DOHH2 (cell line): ENCODE data around the gene RAB3C.

Experiments
- H3F3A ChIP-seq: fragments of 200-600 bp; sonication (generic), shearing (Covaris generic); 2 replicates; pipeline ENCODE4 v1.6.0; 2016; ENCODE audit warnings: antibody characterized with exemption, mild to moderate bottlenecking; ENCODE audit not compliant: control insufficient read depth, insufficient read depth
- H3K27ac ChIP-seq: fragments of 200-600 bp; sonication (generic); 2 replicates; pipeline ENCODE4 v1.5.1; 2014; ENCODE audit warnings: low read depth, mild to moderate bottlenecking, low read length, moderate library complexity
- H3K27me3 ChIP-seq: fragments of 200-600 bp; sonication (generic); 2 replicates; pipeline ENCODE4 v1.6.1; 2014; ENCODE audit warnings: mild to moderate bottlenecking, low read length, mixed read lengths; ENCODE audit not compliant: control insufficient read depth
- H3K36me3 ChIP-seq: fragments of 200-600 bp; sonication (generic); 2 replicates; pipeline ENCODE4 v1.6.1; 2014; ENCODE audit warnings: mild to moderate bottlenecking, low read length, moderate library complexity, mixed read lengths; ENCODE audit not compliant: control insufficient read depth
- H3K4me1 ChIP-seq: fragments of 200-600 bp; sonication (generic); 2 replicates; pipeline ENCODE4 v1.6.1; 2014; ENCODE audit warnings: mild to moderate bottlenecking, low read length, mixed read lengths; ENCODE audit not compliant: control insufficient read depth
- H3K4me2 ChIP-seq: fragments of 200-600 bp; sonication (generic); 2 replicates; pipeline ENCODE4 v1.6.0; 2014; ENCODE audit warnings: mild to moderate bottlenecking, low read length, moderate library complexity
- H3K4me3 ChIP-seq: fragments of 200-600 bp; sonication (generic); 2 replicates; pipeline ENCODE4 v1.5.1; 2014; ENCODE audit warnings: mild to moderate bottlenecking, low read length, mixed read lengths
- H3K79me2 ChIP-seq: fragments of 200-600 bp; sonication (generic); 2 replicates; pipeline ENCODE4 v1.6.1; 2014; ENCODE audit warnings: mild to moderate bottlenecking, low read length, mixed read lengths; ENCODE audit not compliant: control insufficient read depth
- H3K9me2 ChIP-seq: fragments of 200-600 bp; sonication (generic); replicated peaks from 2 replicates; pipeline ENCODE4 v1.6.1; 2014; ENCODE audit warnings: mild to moderate bottlenecking, low read length, mixed read lengths; ENCODE audit not compliant: control insufficient read depth
- H3K9me3 ChIP-seq: fragments of 200-600 bp; sonication (generic); 2 replicates; pipeline ENCODE4 v1.6.1; 2014; ENCODE audit warnings: antibody characterized with exemption, low read length, mixed read lengths; ENCODE audit not compliant: control insufficient read depth, insufficient read depth
- H4K20me1 ChIP-seq: fragments of 200-600 bp; sonication (generic); 2 replicates; pipeline ENCODE4 v1.6.0; 2014; ENCODE audit warnings: low read depth, mild to moderate bottlenecking, antibody characterized with exemption, low read length, moderate library complexity; ENCODE audit not compliant: control insufficient read depth, insufficient read depth
- CTCF ChIP-seq: fragments of 200-600 bp; sonication (generic); IDR thresholded peaks from one replicate; pipeline ENCODE4 v1.5.1; 2014; ENCODE audit warnings: antibody characterized with exemption, mild to moderate bottlenecking, low read depth, low read length; ENCODE audit not compliant: poor library complexity, severe bottlenecking
- EZH2phosphoT487 ChIP-seq: fragments of 200-600 bp; sonication (generic); IDR thresholded peaks from 2 replicates; pipeline ENCODE4 v1.6.1; 2017; ENCODE audit warnings: borderline replicate concordance, mild to moderate bottlenecking, antibody characterized with exemption, low read length, moderate library complexity, mixed read lengths

The RAB3C gene

GRCh38 chr5:58710871-58711270 is 128.0 kb downstream of the RAB3C start:
- no peaks in the 10 kb centered on the region for H3F3A ChIP-seq
- no peak overlapping the region for H3K27ac ChIP-seq
- TF ChIP-seq EZH2phosphoT487 (no peak), CTCF (no peak)
- no peaks in the 10 kb centered on the region for H4K20me1 ChIP-seq
- no peak overlapping the region for H3K4me3 ChIP-seq
- H3K9me3 ChIP-seq = no peaks in the 10 kb centered on the region
- no peaks in the 10 kb centered on the region for H3K36me3 ChIP-seq
- H3K79me2 ChIP-seq = no peaks in the 10 kb centered on the region
- no peak overlapping the region for H3K4me2 ChIP-seq
- H3K27me3 ChIP-seq = no peaks in the 10 kb centered on the region
- no peaks in the 10 kb centered on the region for H3K4me1 ChIP-seq
- H3K9me2 ChIP-seq = no peaks in the 10 kb centered on the region

GRCh38 chr5:58711965-58712364 is 129.1 kb downstream of the RAB3C start:
- TF ChIP-seq CTCF (no peak), EZH2phosphoT487 (no peak)
- no peak overlapping the region for H3K4me3 ChIP-seq
- no peaks in the 10 kb centered on the region for H3K79me2 ChIP-seq
- peaks cover 5% of the 10 kb centered on the region; the same call in 1 of the 2 replicates for H3K27me3 ChIP-seq
- no peak overlapping the region for H3K27ac ChIP-seq
- H3K36me3 ChIP-seq = no peaks in the 10 kb centered on the region
- no peaks in the 10 kb centered on the region for H4K20me1 ChIP-seq
- no peak overlapping the region for H3K4me2 ChIP-seq
- H3K9me3 ChIP-seq = no peaks in the 10 kb centered on the region
- H3K9me2 ChIP-seq = no peaks in the 10 kb centered on the region
- no peaks in the 10 kb centered on the region for H3K4me1 ChIP-seq
- H3F3A ChIP-seq = no peaks in the 10 kb centered on the region

DNA sequence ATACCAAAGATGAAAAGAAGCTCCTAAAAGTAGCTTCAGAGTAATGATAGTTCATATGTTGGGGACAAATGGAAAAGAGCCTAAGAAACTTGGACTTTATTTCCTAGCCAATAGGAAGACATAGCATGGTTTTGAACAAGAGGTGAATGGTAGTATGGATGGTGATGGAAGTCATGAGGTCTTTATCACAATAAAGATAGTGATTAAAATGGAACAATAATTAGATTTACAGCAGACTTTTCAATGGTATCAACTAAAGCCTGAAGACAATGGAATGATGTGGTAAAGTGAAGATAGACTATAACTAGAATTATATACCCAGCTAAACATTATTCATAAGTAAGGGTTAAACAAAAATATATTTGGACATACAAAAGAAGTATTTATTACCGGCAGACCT is 131.2 kb downstream of the RAB3C start:
- TF ChIP-seq EZH2phosphoT487 (no peak), CTCF (no peak)
- Histone ChIP-seq H3K79me2 (no peaks in the 10 kb centered on the region), H3K4me1 (no peaks in the 10 kb centered on the region), H3K4me3 (no peak overlapping the region), H3K36me3 (no peaks in the 10 kb centered on the region), H3K4me2 (no peak overlapping the region), H4K20me1 (no peaks in the 10 kb centered on the region), H3K27me3 (peaks cover 8% of the 10 kb centered on the region; the same call in 1 of the 2 replicates), H3K9me3 (no peaks in the 10 kb centered on the region), H3K9me2 (no peaks in the 10 kb centered on the region), H3F3A (no peaks in the 10 kb centered on the region), H3K27ac (no peak overlapping the region)
